Hepatocyte (in vitro differentiated cells): Measurements from ENCODE around the gene FASTK.

ENCODE experiments used
- CTCF ChIP-seq: fragments of 200-600 bp; sonication (generic); IDR thresholded peaks from 2 replicates; pipeline ENCODE4 v1.5.1; 2016; ENCODE audit warnings: antibody characterized with exemption, mild to moderate bottlenecking; ENCODE audit not compliant: poor library complexity
- EZH2 ChIP-seq: fragments of 200-600 bp; sonication (generic); IDR thresholded peaks from 2 replicates; pipeline ENCODE4 v1.6.1; 2016; ENCODE audit warnings: antibody characterized with exemption, mild to moderate bottlenecking, borderline replicate concordance
- EZH2phosphoT487 ChIP-seq: fragments of 200-600 bp; sonication (generic); IDR thresholded peaks from one replicate; pipeline ENCODE4 v1.6.1; 2018; ENCODE audit warnings: antibody characterized with exemption, mild to moderate bottlenecking, low read depth, moderate library complexity; ENCODE audit not compliant: unreplicated experiment, severe bottlenecking

GRCh38 chr7:151083071-151083823 is 2.6 kb upstream of the FASTK start, which contains the start of gene TMUB1:
- TF ChIP-seq EZH2 = no peak
- TF ChIP-seq CTCF = no peak
- no peak for TF ChIP-seq EZH2phosphoT487
